HCT116 (cell line): Measurements from ENCODE around the gene IL17REL. TPM values are rescaled to one million over a fixed set of nuclear protein-coding genes. Genes with fewer than 3 reads are reported as not detected.
A peak's percentile ranks its signal among the peaks of the same experiment; 100 is the strongest.

Experiments used
- CBX3 ChIP-seq: IDR thresholded peaks from 2 replicates; pipeline ENCODE4 v1.6.1; 2012; ENCODE audit warnings: low read depth
- FOSL1 ChIP-seq: IDR thresholded peaks from 2 replicates; pipeline ENCODE4 v1.6.1; 2012; ENCODE audit warnings: low read depth
- RAD21 ChIP-seq: IDR thresholded peaks from 2 replicates; pipeline ENCODE4 v1.6.1; 2012; ENCODE audit warnings: low read depth, mild to moderate bottlenecking
- SP1 ChIP-seq: IDR thresholded peaks from 2 replicates; pipeline ENCODE4 v1.6.1; 2012; ENCODE audit warnings: low read depth
- ZFX ChIP-seq: fragments of 450-650 bp; IDR thresholded peaks from 2 replicates; pipeline ENCODE4 v1.6.1; 2017
- total RNA-seq: library from RNA; stranded (reverse); gene quantifications from one replicate; pipeline ENCODE4 v1.2.1, GENCODE V29; 2021; ENCODE audit not compliant: unreplicated experiment
- TF ChIP-seq, protein P1 (sequence below): IDR thresholded peaks from 2 replicates; pipeline ENCODE4 v1.6.1; 2012
- TF ChIP-seq, protein P2 (sequence below): IDR thresholded peaks from 2 replicates; pipeline ENCODE4 v1.6.1; 2012
- TF ChIP-seq, protein P3 (sequence below): IDR thresholded peaks from 2 replicates; pipeline ENCODE4 v1.6.1; 2012; ENCODE audit warnings: low read depth

Gene IL17REL
- total RNA-seq, 1 experiment from 2014 or later: not detected

DNA sequence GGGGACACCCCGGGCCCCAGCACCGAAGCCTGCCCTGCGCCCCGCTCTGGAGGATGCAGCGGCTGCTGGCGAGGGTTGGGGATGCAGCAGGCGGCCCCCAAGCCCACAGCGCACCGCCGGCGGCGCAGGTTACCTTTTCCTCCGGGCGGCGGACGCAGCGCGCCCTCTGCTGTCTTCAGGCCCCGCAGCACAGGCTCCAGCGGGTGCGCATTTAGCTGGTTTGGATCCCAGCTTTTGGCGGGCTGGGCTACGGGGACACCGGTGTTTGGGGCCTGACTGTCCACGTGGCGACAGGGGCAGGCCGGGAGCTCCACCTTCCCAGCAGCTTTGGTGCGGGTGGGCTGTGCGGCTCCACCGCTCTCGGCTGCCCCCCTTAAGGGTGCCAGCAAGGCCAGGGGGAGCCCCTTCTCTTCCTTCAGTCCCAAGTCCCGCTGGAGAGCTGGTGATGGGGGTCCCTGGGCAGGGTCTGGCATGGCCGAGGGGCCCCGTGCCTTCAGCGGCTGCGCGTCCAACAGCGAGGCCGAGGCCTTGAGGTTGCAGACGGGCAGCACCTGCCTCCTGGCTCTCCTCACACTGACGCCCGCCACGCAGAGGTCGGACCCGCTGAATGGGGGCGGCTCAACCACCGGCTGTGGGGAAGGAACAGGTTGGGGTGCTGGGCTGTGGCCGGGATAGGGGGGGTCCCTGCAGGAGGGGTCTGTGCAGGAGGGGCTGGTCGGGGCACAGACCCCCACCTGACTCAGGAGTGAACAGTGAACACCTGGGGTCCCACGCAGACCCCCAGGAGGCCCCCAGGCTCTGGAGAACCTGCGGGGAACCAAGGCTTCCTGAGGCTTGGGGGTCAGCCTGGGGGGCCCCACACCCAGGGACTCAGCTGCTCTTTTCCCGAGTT is 18.0 kb upstream of the IL17REL start (continued):
- TF ChIP-seq, protein P1, sequence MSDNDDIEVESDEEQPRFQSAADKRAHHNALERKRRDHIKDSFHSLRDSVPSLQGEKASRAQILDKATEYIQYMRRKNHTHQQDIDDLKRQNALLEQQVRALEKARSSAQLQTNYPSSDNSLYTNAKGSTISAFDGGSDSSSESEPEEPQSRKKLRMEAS: peak; percentile 85; the same call in 1 of the 2 replicates
- no peak for TF ChIP-seq SP1
- TF ChIP-seq, protein P2, sequence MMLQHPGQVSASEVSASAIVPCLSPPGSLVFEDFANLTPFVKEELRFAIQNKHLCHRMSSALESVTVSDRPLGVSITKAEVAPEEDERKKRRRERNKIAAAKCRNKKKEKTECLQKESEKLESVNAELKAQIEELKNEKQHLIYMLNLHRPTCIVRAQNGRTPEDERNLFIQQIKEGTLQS: no peak
- no peak; the same call in 1 of the 2 replicates for TF ChIP-seq CBX3
- peak; percentile 57; the same call in 1 of the 2 replicates for TF ChIP-seq ZFX
- peak; percentile 100 for TF ChIP-seq RAD21
- TF ChIP-seq, protein P3, sequence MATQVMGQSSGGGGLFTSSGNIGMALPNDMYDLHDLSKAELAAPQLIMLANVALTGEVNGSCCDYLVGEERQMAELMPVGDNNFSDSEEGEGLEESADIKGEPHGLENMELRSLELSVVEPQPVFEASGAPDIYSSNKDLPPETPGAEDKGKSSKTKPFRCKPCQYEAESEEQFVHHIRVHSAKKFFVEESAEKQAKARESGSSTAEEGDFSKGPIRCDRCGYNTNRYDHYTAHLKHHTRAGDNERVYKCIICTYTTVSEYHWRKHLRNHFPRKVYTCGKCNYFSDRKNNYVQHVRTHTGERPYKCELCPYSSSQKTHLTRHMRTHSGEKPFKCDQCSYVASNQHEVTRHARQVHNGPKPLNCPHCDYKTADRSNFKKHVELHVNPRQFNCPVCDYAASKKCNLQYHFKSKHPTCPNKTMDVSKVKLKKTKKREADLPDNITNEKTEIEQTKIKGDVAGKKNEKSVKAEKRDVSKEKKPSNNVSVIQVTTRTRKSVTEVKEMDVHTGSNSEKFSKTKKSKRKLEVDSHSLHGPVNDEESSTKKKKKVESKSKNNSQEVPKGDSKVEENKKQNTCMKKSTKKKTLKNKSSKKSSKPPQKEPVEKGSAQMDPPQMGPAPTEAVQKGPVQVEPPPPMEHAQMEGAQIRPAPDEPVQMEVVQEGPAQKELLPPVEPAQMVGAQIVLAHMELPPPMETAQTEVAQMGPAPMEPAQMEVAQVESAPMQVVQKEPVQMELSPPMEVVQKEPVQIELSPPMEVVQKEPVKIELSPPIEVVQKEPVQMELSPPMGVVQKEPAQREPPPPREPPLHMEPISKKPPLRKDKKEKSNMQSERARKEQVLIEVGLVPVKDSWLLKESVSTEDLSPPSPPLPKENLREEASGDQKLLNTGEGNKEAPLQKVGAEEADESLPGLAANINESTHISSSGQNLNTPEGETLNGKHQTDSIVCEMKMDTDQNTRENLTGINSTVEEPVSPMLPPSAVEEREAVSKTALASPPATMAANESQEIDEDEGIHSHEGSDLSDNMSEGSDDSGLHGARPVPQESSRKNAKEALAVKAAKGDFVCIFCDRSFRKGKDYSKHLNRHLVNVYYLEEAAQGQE: no peak
- no peak for TF ChIP-seq FOSL1
